Measurements from ENCODE around the gene CAMLG. TPM values are rescaled to one million over a fixed set of nuclear protein-coding genes. Genes with fewer than 3 reads are reported as not detected.

CAMLG gene
- total and polyA plus RNA-seq, 2 of the 13 experiments (the other 11 are each of a cell fraction or from before 2014, with no cell fraction given): 14.2 to 19.8 TPM

DNA sequence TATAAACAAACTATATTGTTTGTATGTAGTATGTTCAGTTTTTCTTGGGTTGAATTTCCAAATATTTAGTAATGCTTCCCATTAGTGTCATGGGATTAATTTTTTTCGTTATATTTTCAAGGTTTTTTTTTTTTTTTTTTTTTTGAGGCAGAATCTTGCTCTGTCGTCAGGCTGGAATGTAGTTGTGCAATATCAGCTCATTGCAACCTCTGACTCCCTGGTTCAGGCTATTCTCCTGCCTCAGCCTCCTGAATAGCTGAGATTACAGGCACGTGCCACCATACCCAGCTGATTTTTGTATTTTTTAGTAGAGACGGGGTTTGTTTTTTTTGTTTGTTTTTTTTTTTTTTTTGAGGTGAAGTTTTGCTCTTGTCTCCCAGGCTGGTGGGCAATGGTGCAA is 30.9 kb downstream of the CAMLG start:
- Histone ChIP-seq H3K4me1 (ENCODE audit: insufficient read depth, low read length) (no peaks in the 10 kb centered on the region), H3K36me3 (replicated peaks in 1 of 2; ENCODE audit: control insufficient read depth in 1 of 2, insufficient read depth in 2 of 2, low read length in 2 of 2) (peaks cover 10 to 65% of the 10 kb centered on the region in 2 experiments; a peak in 4 of 5 replicates), H4K20me1 (ENCODE audit: insufficient read depth, low read length) (no peaks in the 10 kb centered on the region), H3K27me3 (ENCODE audit: control insufficient read depth in 1 of 2, insufficient read depth in 2 of 2, low read length in 2 of 2) (no peaks in the 10 kb centered on the region), H2AFZ (ENCODE audit: low read length) (no peak overlapping the region), H3K27ac (ENCODE audit: extremely low read length, insufficient read depth, low read length) (no peak overlapping the region), H3K79me2 (ENCODE audit: insufficient read depth, low read length) (peaks cover 1% of the 10 kb centered on the region), H3K4me3 (replicated peaks in 1 of 3; ENCODE audit: insufficient read depth in 1 of 3, low read depth in 2 of 3, low read length in 3 of 3) (no peak overlapping the region), H3K4me2 (ENCODE audit: low read depth, low read length) (no peak overlapping the region), H3K9me3 (ENCODE audit: low read length) (no peaks in the 10 kb centered on the region), H3K9ac (ENCODE audit: insufficient read depth, low read depth, low read length) (no peak overlapping the region)
- TF ChIP-seq TGIF2 (CRISPR knock-in tag; IDR thresholded peaks at IDR 0.05): no peak
- no peak for TF ChIP-seq LCORL (IDR thresholded peaks at IDR 0.05)
- TF ChIP-seq LCORL (CRISPR knock-in tag; IDR thresholded peaks at IDR 0.05): no peak
- TF ChIP-seq, protein P1, sequence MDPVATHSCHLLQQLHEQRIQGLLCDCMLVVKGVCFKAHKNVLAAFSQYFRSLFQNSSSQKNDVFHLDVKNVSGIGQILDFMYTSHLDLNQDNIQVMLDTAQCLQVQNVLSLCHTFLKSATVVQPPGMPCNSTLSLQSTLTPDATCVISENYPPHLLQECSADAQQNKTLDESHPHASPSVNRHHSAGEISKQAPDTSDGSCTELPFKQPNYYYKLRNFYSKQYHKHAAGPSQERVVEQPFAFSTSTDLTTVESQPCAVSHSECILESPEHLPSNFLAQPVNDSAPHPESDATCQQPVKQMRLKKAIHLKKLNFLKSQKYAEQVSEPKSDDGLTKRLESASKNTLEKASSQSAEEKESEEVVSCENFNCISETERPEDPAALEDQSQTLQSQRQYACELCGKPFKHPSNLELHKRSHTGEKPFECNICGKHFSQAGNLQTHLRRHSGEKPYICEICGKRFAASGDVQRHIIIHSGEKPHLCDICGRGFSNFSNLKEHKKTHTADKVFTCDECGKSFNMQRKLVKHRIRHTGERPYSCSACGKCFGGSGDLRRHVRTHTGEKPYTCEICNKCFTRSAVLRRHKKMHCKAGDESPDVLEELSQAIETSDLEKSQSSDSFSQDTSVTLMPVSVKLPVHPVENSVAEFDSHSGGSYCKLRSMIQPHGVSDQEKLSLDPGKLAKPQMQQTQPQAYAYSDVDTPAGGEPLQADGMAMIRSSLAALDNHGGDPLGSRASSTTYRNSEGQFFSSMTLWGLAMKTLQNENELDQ (CRISPR knock-in tag; IDR thresholded peaks at IDR 0.05; ENCODE audit: borderline replicate concordance): no peak
- no peak for TF ChIP-seq PHF21A (CRISPR knock-in tag; IDR thresholded peaks at IDR 0.05)
- TF ChIP-seq CEBPB (IDR thresholded peaks at IDR 0.05; ENCODE audit: borderline replicate concordance, low read depth, low read length): peak; percentile 88
- TF ChIP-seq FOSL2 (CRISPR knock-in tag; IDR thresholded peaks at IDR 0.05): 0 out of 2 replicates have a peak, but pooled peaks have one; percentile 33
- TF ChIP-seq CEBPG (CRISPR knock-in tag; IDR thresholded peaks at IDR 0.05): peak; percentile 79
- TF ChIP-seq, protein P2, sequence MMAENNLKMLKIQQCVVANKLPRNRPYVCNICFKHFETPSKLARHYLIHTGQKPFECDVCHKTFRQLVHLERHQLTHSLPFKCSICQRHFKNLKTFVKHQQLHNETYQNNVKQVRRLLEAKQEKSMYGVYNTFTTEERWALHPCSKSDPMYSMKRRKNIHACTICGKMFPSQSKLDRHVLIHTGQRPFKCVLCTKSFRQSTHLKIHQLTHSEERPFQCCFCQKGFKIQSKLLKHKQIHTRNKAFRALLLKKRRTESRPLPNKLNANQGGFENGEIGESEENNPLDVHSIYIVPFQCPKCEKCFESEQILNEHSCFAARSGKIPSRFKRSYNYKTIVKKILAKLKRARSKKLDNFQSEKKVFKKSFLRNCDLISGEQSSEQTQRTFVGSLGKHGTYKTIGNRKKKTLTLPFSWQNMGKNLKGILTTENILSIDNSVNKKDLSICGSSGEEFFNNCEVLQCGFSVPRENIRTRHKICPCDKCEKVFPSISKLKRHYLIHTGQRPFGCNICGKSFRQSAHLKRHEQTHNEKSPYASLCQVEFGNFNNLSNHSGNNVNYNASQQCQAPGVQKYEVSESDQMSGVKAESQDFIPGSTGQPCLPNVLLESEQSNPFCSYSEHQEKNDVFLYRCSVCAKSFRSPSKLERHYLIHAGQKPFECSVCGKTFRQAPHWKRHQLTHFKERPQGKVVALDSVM (CRISPR knock-in tag; IDR thresholded peaks at IDR 0.05): peak; percentile 49; the same call in 1 of the 2 replicates
- TF ChIP-seq TEAD3 (CRISPR knock-in tag; optimal IDR thresholded peaks at IDR 0.05; ENCODE audit: borderline replicate concordance): peak; percentile 72
- CTCF ChIA-PET (ENCODE audit: low intra/inter-chr PET ratio, low total read pairs): no interaction called here
- intact Hi-C loops (cut with micrococcal nuclease; ENCODE audit: unreplicated experiment) (no loop called here), in situ Hi-C loops (cut with HindIII; ENCODE audit: extremely low pct_ligation_motif_present, low pct_unique_long_range_greater_than_20kb) (no loop called here)
- 52% methylated on average over 4 of the region's 4 CpGs for WGBS (ENCODE audit: low lambda C conversion rate)
- POLR2A ChIA-PET: no interaction called here
- FAIRE-seq (peak; percentile 59), ATAC-seq (peak; percentile 41; the same call in 2 of the 3 replicates), DNase-seq (ENCODE audit: low spot score) (peak; percentile 31)
- no TSS peak for BruUV-seq (replicated peaks)
